Stimulated activated CD4-positive, alpha-beta T cell treated with anti-CD3 and anti-CD28 coated beads, Interleukin-15, amount 100 ng/mL, for 48 hours (primary cell): ENCODE data around the gene CUX1.
"Not testable (repeated sequence)": the region's sequence is repeated elsewhere in the genome, so short reads cannot be mapped to it uniquely, and the experiment has no call there.

Source experiments
- DNase-seq, 2 donors: peaks; one replicate each; pipeline ENCODE4 v3.0.0-alpha.2; 2020; ENCODE audit warnings: low read depth in 2 of 2

The CUX1 gene

GRCh38 chr7:101978683-101979082 is 161.3 kb downstream of the CUX1 start:
- DNase-seq = no peak

GRCh38 chr7:101983147-101983811 is 165.9 kb downstream of the CUX1 start:
- DNase-seq = no peak

GRCh38 chr7:101984133-101984879 is 166.9 kb downstream of the CUX1 start:
- DNase-seq = no peak

- DNase-seq = no peak
Observed at GRCh38 chr7:101985057-101985902, 167.9 kb downstream of the CUX1 start.

- DNase-seq = no peak
Observed at GRCh38 chr7:101985903-101986734, 168.7 kb downstream of the CUX1 start.

GRCh38 chr7:101987494-101987893 is 170.1 kb downstream of the CUX1 start:
- no peak for DNase-seq

GRCh38 chr7:101988060-101988459 is 170.6 kb downstream of the CUX1 start:
- DNase-seq = not testable (repeated sequence)

GRCh38 chr7:101988513-101988912 is 171.1 kb downstream of the CUX1 start:
- DNase-seq = no peak

- DNase-seq = no peak
Observed at GRCh38 chr7:101989101-101989500, 171.7 kb downstream of the CUX1 start.

GRCh38 chr7:101990811-101991418 is 173.5 kb downstream of the CUX1 start:
- no peak for DNase-seq

GRCh38 chr7:101991860-101992259 is 174.4 kb downstream of the CUX1 start:
- DNase-seq = no peak

- DNase-seq = no peak
Observed at GRCh38 chr7:101993311-101993710, 175.9 kb downstream of the CUX1 start.

GRCh38 chr7:101995121-101995520 is 177.7 kb downstream of the CUX1 start:
- no peak for DNase-seq

- DNase-seq = no peak
Observed at GRCh38 chr7:101996131-101996691, 178.8 kb downstream of the CUX1 start.

- no peak for DNase-seq
Observed at GRCh38 chr7:101996876-101997275, 179.4 kb downstream of the CUX1 start.

GRCh38 chr7:101998029-101998905 is 180.8 kb downstream of the CUX1 start:
- DNase-seq = no peak

GRCh38 chr7:101998906-101999240 is 181.4 kb downstream of the CUX1 start:
- DNase-seq = no peak

- no peak for DNase-seq
Observed at GRCh38 chr7:101999393-101999792, 182.0 kb downstream of the CUX1 start.

- DNase-seq = no peak
Observed at GRCh38 chr7:102000123-102000522, 182.7 kb downstream of the CUX1 start.

- DNase-seq = no peak
Observed at GRCh38 chr7:102004229-102004628, 186.8 kb downstream of the CUX1 start.
